HG03175 (cell line): ENCODE measurements around the gene CYB5RL.
"Not testable (repeated sequence)": the region's sequence is repeated elsewhere in the genome, so short reads cannot be mapped to it uniquely, and the experiment has no call there.

ENCODE experiments used
- ATAC-seq: cut with Tn5 transposase; IDR thresholded peaks from one replicate; pipeline ENCODE4 v1.9.1; 2021; ENCODE audit warnings: mild to moderate bottlenecking, moderate library complexity; ENCODE audit not compliant: unreplicated experiment

Gene CYB5RL

DNA sequence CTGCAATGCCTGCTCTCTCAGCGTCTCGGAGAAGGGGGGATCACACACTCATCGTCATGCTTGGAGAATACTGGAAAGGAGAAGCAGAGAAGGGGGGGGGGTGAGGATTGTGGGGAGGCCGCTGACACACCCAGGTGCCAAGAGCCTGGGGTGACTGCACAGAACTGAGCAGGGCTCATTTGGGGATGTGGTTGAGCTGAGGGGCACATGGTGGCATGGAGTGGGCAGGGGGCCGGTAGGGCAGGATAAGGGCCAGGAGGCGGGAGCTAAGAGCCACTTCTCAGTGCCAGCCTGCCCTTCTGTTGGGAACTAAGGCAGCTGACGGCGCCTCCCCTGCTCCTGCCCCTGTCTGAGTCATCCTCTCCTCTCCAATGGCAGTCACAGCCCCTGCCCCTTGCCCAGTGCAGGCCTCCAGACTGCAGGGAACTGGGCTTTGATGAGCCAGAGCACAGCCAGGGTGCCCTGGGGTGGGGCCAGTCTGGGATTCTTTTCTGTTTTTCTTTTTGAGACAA is 27.3 kb upstream of the CYB5RL start:
- ATAC-seq = no peak

DNA sequence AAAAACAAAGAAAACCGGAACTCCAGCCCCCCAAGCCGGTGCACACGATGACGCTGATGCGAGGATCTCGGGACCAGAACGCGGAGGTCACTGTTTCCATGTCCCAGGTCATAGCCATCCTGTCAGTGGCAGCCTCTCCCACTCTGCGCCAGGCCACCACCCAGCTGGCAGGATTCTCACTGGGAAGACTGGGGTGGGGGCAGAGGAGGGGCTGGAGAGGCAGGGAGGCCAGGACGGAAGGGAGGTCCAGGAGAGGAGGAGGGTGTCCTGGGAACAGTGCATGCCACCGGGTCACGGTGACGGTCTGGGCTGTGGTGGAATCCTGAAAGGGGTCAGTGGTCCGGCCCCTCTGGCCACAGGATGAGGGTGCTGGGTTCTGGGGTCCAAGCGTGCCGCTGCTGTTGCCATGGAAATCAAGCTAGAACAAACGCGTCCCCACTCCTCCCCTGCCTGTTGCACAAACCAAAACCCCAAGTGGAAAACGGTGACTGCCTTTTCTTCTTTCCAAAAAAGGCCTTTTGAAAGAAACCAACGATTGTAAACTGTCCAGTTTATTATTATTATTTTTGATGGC is 26.2 kb upstream of the CYB5RL start:
- ATAC-seq = no peak

DNA sequence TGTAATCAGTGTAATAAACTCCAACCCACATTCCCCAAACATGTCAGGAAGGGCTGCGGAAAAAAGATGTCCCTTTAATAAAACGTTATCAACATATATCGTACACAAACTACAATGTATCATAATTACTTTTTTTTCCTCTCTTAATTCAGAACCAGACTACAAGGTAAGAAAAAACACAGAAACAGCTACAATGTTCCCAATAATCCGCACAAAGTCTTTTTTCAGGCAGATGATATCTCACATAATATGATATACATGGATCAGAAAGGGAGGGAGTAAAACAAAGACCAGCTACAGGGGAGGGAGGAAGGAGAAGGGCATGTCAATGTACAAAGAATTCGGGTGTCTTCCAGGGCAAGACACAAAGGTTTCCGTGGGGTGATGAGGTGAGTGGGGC is 25.5 kb upstream of the CYB5RL start:
- no peak for ATAC-seq

DNA sequence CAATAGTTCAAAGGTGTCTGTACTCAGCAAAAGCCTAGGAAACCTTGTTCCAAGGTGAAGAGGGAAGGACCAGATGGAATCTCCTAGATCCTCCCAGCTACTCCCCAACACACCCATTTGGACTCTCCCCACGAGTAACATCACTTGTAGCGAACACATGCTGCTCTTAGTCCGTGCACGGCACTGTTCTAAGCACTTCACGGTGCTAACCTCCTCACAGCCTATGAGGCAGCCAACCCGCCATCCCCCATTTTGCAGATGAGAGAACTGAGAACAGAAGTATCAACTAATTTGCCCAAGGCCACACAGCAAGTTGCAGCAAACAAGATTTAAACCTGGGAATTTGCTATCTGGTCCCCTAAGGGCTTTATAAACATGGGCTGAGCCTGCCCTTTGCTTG is 24.4 kb upstream of the CYB5RL start:
- no peak for ATAC-seq

DNA sequence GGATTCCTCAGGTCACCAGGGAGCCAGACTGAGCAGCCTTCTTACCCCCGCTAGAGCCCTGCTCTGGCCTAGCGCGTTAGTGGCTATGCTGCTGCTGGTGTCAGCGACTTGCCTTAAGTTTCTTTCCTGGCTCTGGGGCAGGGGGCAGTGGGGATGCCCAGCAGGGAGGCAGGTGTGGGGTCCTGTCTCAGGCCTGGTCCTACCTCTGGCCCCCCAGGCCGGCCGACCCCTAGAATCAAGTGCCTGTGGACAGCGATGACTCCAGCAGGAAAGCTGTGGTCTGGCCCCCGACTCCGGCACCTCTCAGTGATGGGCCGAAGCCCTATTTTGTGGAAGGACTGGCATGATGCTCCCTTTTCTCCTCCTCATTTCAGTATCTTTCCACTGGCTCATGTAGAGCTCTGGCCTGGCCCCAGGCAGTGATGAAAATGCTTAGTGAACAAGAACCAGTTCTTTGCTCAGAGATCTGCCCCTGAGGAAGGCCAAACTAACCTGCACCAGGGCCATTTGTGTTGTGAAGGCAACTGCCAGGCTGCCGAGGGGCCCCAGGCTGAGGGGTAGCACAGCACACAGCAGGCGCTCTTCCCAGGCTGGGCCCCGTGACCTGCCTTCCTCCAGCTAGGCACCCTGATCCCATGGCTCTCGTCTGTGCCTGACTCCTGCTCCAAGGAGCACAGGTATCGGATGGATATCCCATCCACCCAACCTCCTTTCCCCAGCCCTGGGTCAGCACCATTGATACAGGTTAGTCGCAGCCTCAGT is 23.8 kb upstream of the CYB5RL start:
- no peak for ATAC-seq

DNA sequence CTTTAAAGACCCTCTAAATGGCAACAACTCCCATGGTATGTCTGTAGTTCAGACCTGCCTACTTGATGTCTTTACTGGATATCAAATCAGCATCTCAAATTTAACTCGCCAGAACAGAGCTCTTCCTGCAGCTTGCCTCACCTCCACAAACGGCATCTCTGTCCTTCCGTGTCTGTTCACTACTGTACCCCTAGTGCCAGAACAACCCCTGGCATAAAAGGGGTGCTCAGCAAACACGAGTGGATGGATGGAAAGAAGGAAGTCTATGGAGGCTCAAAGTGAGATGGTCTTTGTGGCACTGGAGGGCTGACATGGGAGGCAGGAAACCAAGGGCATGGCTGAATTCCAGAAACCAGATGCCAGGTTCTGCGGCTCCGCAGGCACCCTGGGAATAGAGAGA is 22.9 kb upstream of the CYB5RL start:
- no peak for ATAC-seq

DNA sequence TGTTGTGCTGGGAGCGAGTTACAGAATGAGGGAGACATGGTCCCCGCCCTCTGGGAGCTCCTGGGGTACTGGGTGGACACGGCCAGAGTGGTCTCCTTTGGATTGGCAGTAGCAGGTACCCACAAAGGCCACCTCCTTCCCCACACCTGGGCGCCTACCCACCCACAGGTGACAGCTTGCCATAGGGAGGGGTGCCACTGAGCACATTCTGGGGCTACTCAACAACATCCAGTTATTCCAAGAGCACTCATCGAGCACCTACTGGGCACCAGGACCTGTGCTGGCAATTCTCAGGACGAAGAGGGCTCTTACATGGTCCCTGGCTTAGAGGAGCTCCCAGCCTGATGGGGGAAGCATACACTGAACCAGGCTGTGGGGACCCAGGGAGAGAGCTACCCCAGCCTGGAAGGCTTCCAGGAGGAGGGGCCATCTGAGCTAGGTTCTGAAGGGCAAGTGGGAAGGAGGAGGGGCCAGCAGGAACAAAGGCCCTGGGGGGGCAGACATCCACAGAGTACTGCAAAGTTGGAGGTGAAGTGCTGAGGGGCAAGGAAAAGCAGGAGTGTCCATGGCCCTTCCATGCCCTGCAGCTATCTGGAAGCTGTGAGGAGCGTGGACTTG is 22.1 kb upstream of the CYB5RL start:
- ATAC-seq = no peak

DNA sequence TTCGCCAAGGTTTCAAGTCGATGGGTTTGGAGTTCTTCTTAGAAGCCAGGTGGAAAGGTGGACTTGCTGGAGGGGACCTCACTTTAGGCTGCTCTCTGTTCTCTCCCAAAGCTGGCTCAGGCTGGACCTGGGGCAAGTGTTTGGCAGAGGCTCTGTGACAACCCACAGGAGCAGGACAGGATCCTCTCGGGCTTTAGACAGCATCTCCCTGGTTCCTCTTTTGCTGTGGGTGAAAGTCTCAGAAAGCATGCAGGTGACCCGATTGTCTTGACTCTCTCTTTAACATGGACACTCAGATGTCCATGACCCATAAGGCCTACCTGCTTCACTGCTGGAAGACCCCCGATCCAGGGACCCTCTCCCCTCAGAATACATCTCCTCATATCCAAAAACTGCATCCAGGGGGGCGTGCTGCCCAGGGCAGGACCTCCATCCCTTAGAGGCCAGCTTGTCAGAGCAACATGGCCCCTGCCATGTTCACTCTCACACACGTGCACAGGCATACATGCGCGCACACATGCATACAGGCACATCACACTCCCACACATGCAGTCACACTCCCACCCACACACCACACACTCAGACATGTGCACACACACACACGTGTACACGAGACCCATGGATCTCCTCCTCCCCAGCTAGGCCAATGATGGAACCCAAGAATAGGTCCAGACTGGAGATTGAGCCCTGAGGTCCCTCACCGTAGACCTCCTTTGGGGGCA is 21.4 kb upstream of the CYB5RL start:
- ATAC-seq = no peak

DNA sequence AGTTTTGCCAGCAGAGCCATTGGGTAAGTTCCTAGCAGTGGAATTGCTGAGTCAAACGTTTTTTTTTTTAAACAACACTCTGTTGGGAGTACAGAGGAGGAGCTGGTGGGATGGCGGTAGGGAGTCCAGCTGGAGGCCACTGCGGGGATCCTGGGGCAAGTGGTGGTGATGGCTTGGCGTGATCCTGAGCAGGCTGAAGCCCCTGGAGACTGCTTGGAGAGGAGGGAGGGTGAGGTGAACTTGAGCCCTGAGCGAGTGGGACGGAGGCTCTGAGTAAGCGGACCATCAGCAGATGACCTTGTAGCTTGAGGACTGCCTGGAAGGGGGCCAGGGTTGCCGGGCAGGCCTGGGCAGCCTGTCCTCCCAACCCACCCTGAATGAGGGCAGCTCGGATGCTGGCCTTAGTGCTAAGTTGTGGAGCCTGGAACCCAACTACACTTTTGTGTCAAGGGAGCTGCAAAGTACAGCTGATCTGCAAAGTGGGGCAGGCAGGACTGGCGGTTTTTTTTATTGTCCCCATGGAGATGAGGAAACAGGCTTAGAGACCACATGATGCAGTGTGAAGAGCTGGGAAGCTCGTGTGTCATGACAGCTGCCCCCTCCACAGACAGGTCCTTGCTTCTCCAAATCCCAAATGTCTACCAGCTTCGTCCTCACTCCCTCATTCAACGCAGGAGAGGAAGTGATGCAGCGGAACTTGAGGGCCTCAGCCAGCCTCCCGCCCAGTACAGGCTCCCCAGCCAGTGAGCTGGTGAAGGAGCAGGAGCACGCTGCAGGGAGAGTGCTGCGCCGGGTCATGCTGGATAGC is 20.4 kb upstream of the CYB5RL start:
- ATAC-seq = no peak

DNA sequence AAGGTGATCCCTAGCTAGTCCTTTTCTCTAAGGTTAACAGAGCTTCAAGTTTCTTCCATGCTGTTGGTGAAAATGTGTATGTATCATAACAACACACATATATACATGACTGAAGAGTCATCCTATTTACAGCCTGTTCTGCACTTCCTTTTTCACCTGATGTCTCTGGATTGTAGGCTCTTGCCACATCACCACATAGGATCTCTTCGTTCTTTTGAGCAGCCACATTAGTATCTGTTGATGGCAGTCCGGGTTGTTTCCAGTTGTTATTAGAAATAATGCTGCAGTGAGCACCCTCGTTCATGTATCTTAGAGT is 19.8 kb upstream of the CYB5RL start:
- no peak for ATAC-seq

DNA sequence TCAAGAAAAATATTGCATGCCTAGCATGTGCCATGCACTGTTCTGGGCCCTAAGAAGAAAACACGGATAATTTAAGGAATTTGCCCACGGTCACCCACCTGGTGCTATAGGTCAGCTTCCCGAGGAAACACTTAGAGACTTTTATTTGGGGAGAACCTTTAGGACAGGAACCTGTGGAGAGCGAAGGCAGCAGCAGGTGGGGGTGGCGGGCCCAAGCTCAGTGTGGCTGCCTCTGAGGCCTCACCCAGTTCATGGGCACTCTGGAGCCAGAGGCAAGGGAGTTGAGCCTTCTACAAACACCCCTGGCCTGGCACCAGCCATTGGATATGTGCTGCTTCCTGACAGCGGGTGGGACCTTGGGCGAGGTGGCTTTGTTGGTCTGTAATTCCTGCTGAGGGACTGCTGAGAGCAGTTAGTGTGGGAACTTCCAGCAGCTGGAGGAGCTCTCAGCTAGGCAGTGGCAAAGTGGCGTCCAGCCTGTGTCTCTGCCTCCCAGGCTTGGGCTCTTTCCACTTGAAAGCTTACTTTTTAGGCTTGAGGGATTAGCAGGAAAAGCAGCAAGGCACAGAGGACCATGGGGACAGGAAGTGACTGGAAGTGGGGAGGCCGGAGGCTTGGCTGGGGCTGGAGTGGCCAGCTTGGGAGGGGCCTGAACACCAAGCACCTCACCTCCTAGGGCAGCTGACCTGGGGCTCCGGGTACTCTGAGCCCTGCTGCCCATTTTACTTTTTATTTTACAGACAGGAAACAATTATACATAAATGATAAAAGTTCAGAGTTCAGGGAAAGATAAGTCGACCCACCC is 19.3 kb upstream of the CYB5RL start:
- no peak for ATAC-seq

DNA sequence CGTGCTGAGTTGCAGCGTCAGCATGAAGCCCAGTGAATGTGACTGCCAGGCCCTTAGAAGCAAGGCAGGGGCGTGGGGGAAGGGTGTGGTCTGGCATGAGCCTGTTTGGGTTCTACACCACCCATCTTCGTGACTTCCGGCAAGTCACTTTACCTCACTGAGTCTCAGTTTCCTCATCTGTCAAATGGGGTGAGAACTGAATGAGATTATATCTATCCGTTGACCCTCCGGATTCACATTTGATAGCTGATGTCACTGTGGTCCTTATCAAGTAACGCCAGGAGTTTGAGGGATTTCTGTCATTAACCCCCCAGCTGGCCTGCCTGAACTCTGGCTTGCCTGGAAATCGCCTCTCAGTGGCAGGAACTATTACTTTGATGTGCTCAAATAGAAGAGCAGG is 15.7 kb upstream of the CYB5RL start:
- ATAC-seq = no peak

DNA sequence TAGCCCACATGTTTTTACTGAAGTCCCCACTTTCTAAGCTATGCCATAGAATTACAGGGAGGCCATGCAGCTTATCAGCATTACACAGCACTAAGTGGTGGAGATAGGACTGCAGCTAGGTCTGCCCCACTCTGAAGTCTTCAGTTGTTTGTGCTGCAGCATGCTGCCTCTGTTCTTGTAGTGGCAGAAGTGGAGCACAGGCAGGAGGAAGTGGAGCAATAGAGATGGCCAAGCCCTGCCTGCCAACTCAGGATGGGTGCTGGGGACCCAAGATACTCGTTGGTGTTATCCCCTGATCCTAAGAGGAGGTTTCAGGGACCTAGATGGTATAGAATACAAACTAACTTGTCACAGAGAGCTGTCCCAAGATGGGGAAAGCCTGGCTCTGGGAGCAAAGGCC is 13.0 kb upstream of the CYB5RL start:
- no peak for ATAC-seq

DNA sequence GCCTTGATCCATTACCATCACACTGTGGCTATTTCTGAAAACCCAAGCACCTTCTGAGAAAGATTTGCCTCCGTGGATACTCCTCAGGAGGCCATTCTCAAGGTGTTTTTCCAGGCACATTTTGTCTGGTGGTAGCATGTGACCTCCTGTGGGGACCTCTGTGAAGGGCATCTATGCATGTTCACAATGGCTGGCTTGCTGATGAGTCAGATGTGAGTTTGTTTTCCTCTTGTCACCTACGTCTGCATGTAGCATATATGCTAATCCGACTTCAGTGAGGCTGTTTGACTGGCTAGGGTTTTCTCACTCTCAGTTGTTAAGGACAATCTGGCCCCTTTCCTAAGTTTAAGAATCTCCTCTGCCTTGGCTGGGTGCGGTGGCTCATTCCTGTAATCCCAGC is 8.1 kb upstream of the CYB5RL start:
- not testable (repeated sequence) for ATAC-seq

DNA sequence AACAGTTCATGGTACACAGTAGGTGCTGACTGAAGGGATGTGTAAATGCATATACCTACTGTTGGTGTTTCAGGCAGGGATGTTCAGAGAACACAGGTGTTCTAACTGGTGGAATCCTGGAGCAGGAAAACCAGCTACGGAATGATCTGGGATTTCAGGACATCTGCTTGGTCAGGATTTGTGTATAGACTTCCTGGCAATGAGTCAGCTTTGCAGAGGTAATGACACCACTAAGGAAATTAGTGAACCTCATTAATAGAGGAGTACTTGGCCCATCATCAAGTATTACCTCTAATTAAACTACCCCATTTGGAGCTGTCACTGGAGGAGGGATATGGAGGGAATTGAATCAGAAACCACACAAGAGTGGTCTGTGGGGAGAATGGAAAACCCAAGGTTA is 7.5 kb upstream of the CYB5RL start:
- ATAC-seq = no peak

DNA sequence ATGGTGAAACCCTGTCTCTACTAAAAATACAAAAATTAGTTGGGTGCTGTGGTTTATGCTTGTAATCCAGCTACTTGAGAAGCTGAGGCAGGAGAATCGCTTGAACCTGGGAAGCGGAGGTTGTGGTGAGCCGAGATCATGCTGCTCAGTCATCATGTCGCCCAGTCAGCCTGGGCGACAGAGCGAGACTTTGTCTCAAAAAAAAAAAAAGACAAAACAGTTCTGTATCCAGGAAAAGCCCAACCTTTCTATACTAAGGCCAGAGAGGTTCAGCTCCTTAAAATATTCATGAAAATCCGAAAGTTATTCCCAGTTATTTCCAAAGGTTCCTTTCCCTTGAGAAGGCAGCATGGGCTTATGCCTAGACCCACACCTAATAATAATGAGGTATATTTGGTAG is 4.4 kb upstream of the CYB5RL start:
- no peak for ATAC-seq

DNA sequence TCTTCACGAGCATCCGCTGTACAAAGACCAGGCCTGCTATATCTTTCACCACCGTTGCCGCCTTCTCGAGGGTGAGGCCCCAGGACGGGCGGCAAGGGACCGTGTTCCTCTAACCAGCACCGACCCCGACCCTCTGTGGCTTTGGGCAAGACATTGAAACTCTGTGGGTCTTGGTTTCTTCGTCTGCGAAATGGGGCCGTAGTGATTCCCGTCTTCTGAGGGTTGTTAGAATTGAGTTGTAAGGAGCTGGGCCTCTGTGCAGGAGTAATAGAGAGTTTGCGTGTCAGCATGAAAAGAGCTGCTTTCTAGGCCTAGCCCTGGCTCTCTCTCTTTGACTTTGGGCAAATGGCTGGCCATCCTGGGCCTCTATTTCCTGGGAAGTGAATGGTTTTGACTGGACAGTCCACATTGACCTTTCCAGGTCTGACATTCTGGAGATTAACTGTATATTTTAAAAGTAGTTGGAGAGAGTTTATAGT is 728 bp upstream of the CYB5RL start:
- peak; percentile 14 for ATAC-seq

DNA sequence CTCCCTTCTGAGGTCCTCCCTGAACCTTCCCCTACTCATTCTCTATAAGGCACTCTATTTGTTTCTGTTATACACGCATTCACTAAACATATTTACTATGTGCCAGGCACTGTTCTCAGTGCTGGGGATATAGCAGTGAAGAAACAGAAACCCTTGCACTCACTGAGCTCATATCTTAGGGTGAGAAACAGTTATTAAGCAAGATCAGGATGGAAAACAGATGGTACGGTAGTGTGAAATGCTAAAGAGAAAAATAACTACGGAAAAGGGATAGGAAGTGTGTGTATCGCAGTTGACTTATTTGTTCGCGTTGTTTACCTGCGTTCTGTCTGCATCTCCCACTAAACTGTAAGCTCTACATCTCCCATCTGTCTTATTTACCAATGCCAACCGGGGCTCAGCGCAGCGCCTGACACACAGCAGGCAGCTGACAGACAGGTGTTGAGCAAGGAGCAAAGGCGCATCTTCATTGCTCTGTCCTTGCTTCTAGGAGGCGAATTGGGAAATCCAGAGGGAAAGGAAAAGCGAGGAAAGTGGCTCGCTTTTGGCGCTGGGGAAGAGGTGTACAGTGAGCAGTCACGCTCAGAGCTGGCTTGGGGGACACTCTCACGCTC is 572 bp downstream of the CYB5RL start:
- no peak for ATAC-seq

DNA sequence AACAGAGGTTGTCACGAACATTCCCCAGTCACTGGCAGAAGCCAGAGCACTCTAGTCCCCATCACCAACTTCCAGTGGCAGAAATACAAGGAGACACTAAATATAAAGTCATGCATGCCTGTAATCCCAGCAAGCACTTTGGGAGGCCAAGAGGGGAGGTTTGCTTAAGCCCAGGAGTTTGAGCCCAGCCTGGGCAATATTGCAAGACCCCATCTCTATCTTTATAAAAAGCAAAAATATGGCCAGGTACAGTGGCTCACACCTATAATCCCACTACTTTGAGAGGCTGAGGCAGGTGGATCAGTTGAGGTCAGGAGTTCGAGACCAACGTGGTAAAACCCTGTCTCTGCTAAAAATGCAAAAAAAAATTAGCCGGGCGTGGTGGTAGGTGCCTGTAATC is 6.4 kb downstream of the CYB5RL start:
- no peak for ATAC-seq

DNA sequence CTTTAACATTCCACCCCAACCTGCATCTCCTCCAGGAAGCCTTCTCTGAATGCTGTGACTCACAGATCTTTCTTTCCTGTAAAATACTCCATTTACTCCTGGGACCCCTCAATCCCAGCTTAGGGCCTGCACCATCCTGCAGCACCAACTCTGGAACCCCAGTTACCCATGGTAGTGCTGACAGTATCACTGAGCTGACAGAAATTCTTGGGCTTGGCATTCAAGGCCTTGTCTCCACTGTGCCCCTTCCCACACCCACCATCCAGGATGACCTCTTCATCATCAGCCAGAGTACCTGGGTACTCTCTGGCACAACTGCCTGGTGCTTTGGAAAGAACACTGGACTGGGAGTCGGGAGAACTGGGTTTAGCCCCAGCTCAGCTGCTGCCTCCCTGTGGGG is 8.3 kb downstream of the CYB5RL start:
- no peak for ATAC-seq
